Heart left ventricle (tissue), 16 donors: Measurements from ENCODE around the gene LCNL1. TPM values are rescaled to one million over a fixed set of nuclear protein-coding genes. Genes with fewer than 3 reads are reported as not detected.
"Not testable (repeated sequence)": the region's sequence is repeated elsewhere in the genome, so short reads cannot be mapped to it uniquely, and the experiment has no call there.

ENCODE experiments used
- ATAC-seq, 4 donors: fragments of 200-7000 bp; cut with Tn5 transposase; one replicate each; pipeline ENCODE4 v1.9.1; 2020 to 2022; ENCODE audit warnings: moderate library complexity in 4 of 4, mild to moderate bottlenecking in 3 of 4, moderate number of reproducible peaks in 1 of 4
- DNase-seq, 5 donors: peaks; one replicate each; pipeline ENCODE4 v3.0.0-alpha.2; 2020
- H3K27ac ChIP-seq, 12 donors: fragments of 200-600 bp; sonication (generic) in 4 of 12; one replicate each; pipeline versions ENCODE4 v1.5.0 to v1.8.0; 2016 to 2022; ENCODE audit warnings: mild to moderate bottlenecking in 2 of 12
- H3K27me3 ChIP-seq, 9 donors: fragments of 200-600 bp; sonication (generic) in 2 of 9; one replicate each; pipeline versions ENCODE4 v1.5.1 to v1.8.0; 2016 to 2022; ENCODE audit warnings: mild to moderate bottlenecking in 3 of 9
- H3K36me3 ChIP-seq, 9 donors: fragments of 200-600 bp; sonication (generic) in 2 of 9; one replicate each; pipeline versions ENCODE4 v1.5.0 to v1.8.0; 2018 to 2022; ENCODE audit warnings: mild to moderate bottlenecking in 2 of 9
- H3K4me1 ChIP-seq, 12 donors: fragments of 200-600 bp; sonication (generic) in 4 of 12; one replicate each; pipeline versions ENCODE4 v1.5.0 to v1.8.0; 2016 to 2022; ENCODE audit warnings: mild to moderate bottlenecking in 3 of 12
- H3K4me3 ChIP-seq, 12 donors: fragments of 200-600 bp; sonication (generic) in 4 of 12; one replicate each; pipeline versions ENCODE4 v1.5.0 to v1.8.0; 2017 to 2022; ENCODE audit warnings: mild to moderate bottlenecking in 9 of 12, moderate library complexity in 4 of 12
- H3K9me3 ChIP-seq, 12 donors: fragments of 200-600 bp; sonication (generic) in 4 of 12; one replicate each; pipeline versions ENCODE4 v1.5.0 to v1.8.0; 2016 to 2022; ENCODE audit warnings: mild to moderate bottlenecking in 1 of 12
- POLR2A ChIP-seq, 2 donors: fragments of 450-650 bp; IDR thresholded peaks; one replicate each; pipeline ENCODE4 v1.6.1; 2017; ENCODE audit warnings: antibody characterized with exemption in 2 of 2, mild to moderate bottlenecking in 2 of 2, moderate library complexity in 2 of 2
- WGBS, 4 donors: extraction: QIAGEN DNeasy Blood & Tissue Kit in 2 of 4; methylation state at CpG; one replicate each; pipeline versions ENCODE4 v1.1.5 to v1.1.7; 2013 to 2018; 5-methylcytosine and 5-hydroxymethylcytosine counted together
- intact Hi-C, 10 donors: fragments of 100-400 bp; cut with DNase I; formaldehyde crosslinking; loops; one replicate each; pipeline versions ENCODE4 v1.11.1 to v1.14.2; 2022
- polyA plus RNA-seq, 2 donors: library from polyadenylated mRNA; stranded (reverse); fragments of 200-250 nt; gene quantifications; one replicate each; pipeline ENCODE4 v1.2.3, GENCODE V29; 2013
- total RNA-seq, 9 donors: library from RNA; depleted of rRNA in 2 of 9; stranded (reverse); fragments of >200 nt in 2 of 9; fragmentation: NEBNext Ultra II Directional in 3 of 9; extraction: Animal tissue kit (Norgen Biotek cat#: 25700) in 3 of 9; gene quantifications; one replicate each; pipeline versions ENCODE4 v1.1.0 to v1.2.4, GENCODE V29; 2016 to 2023
- TF ChIP-seq, protein P1 (sequence below), 12 donors: fragments of 200-600 bp; sonication (generic) in 4 of 12; IDR thresholded peaks; one replicate each; pipeline versions ENCODE4 v1.5.0 to v1.8.0; 2018 to 2022; ENCODE audit warnings: antibody characterized with exemption in 12 of 12, mild to moderate bottlenecking in 5 of 12
- donor health status: ischemic (EF 13 %, LVEDD 7.1; RV severe dilation, severe dysfunction).
- donor health status: healthy with polysubstance abuse.
- donor health status: DM: no; HTN: yes; CAD: no.
- donor health status: DM: no; HTN: no; CAD: no.
- donor health status: ischemic (EF 25% LVEDD 6.9; RV normal size, moderate dysfunction).
- donor health status: ischemic (EF 25% LVEDD 5.7; RV mildly dilated, moderate dysfunction).
- donor health status: healthy.
- donor health status: DM: yes; HTN: yes; CAD: no.
- donor health status: ischemic (EF 35%, LVEDD 5.7; RV mildly dilated, moderate dysfunction).
- donor health status: nonischemic (EF 11% LVEDD 7.7; RV severe dilation, severe dysfunction).
- donor health status: DM: yes; HTN: yes; CAD: no.
- donor health status: PGD.
- donor health status: ischemic (EF 29% LVEDD 5.4; RV normal size, mild dysfunction).
- donor health status: nonischemic (EF 23%, LVEDD 6.1; RV moderate dilation, normal function).

Gene LCNL1
- total and polyA plus RNA-seq, 11 donors, result 0.14 to 14.9 (median 2.7) TPM

DNA sequence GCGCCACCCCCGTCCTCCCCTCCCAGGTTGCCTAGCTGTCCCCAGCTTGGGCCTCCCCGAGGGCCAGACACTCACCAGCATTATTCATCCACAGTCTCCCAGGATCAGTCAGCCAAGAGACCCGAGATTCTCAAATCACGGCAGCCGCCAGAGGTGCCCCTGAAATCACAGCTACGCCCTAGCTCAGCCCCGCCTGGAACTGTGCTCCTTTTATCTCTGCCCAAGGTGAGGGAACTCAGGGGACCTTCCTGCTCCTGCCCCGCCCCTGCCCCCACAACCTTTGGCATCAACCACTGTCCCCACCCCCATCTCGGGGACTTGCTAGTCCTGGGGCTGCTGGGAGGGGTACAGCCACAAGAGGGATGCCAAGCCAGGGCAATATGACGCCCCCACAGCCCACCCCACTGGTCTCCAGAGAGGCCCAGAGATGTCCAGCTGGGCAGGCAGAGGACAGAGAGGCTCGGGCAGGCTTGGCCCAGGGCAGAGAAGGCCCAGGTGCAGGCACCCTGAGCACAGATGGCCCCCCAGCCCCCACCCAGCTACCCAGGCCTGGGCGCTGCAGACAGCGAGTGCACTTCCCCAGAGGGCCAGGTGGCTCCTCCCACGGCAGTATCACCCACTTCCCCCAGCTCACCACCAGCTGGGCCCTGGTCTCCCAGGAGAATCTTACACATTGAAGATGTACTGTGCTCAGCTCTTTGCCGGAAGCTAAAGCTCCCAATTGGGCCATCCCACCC is 49.3 kb downstream of the LCNL1 start, which contains the start of gene FUT7:
FUT7 (minus strand) TSS at position 185 of the 737 bp plus-strand sequence; CDS start at position 88, 97 bp downstream.
- H3K36me3 ChIP-seq, result peaks cover 0 to 1% (median 0%) of the 10 kb centered on the region in 9 donors
- H3K4me1 ChIP-seq, result peaks cover 8 to 74% (median 29%) of the 10 kb centered on the region in 12 donors
- H3K27me3 ChIP-seq, result no peaks in the 10 kb centered on the region
- 66 to 73% (median 71%) methylated on average over 9 to 16 of the region's 16 CpGs for WGBS, 4 donors
- intact Hi-C loops, result loop anchor here in 3 of 10 donors (5.0 to 10.0 kb wide), 2 partner anchors 85 to 187 kb away; partner anchors contain the start of genes AJM1 (in 2 of the 3), PHPT1 (in 2 of the 3) and C8G (in 1 of the 3)
- ATAC-seq, result no peak
- no peak for TF ChIP-seq POLR2A (IDR thresholded peaks at IDR 0.05)
- TF ChIP-seq, protein P1, sequence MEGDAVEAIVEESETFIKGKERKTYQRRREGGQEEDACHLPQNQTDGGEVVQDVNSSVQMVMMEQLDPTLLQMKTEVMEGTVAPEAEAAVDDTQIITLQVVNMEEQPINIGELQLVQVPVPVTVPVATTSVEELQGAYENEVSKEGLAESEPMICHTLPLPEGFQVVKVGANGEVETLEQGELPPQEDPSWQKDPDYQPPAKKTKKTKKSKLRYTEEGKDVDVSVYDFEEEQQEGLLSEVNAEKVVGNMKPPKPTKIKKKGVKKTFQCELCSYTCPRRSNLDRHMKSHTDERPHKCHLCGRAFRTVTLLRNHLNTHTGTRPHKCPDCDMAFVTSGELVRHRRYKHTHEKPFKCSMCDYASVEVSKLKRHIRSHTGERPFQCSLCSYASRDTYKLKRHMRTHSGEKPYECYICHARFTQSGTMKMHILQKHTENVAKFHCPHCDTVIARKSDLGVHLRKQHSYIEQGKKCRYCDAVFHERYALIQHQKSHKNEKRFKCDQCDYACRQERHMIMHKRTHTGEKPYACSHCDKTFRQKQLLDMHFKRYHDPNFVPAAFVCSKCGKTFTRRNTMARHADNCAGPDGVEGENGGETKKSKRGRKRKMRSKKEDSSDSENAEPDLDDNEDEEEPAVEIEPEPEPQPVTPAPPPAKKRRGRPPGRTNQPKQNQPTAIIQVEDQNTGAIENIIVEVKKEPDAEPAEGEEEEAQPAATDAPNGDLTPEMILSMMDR (IDR thresholded peaks at IDR 0.05), result no peak
- H3K27ac ChIP-seq, result peak within 1 kb of the TSS in 4 of 12 donors; percentile 3 to 87 (median 21)
- DNase-seq, result no peak
- H3K4me3 ChIP-seq, result peak within 1 kb of the TSS in 4 of 12 donors; percentile 3 to 65 (median 22)
- H3K9me3 ChIP-seq, result no peaks in the 10 kb centered on the region

DNA sequence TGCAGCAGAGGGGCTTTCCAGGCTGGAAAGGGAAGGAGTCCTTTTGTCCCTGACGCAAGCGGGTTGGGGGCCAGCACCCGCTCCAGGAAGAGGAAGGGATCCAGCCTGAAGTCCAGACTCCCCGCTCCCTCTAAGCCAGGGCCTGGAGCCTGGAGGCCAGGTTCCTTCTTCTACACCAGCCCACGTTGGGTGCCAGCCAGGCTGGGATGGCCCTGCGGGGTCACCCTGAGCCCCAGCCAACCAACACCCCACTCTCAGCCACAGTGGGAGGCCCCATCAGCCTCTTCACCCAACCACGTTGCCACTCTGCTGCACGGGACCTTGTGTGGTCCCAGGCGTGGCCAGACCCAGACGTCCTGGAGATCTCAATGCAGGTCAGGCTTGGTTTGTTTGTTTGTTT is 50.1 kb downstream of the LCNL1 start:
- intact Hi-C loops, result loop anchor here in 3 of 10 donors (5.0 to 10.0 kb wide), 2 partner anchors 86 to 188 kb away; partner anchors contain the start of genes AJM1 (in 2 of the 3), PHPT1 (in 2 of the 3) and C8G (in 1 of the 3)
- Histone ChIP-seq H3K27me3 (no peaks in the 10 kb centered on the region), H3K36me3 (peaks cover 0 to 9% (median 5%) of the 10 kb centered on the region in 9 donors), H3K4me3 (peak overlapping the region in 9 of 12 donors; percentile 2 to 65 (median 17)), H3K4me1 (peaks cover 8 to 68% (median 23%) of the 10 kb centered on the region in 12 donors), H3K9me3 (no peaks in the 10 kb centered on the region), H3K27ac (peak overlapping the region in 3 of 12 donors; percentile 3 to 87 (median 33))
- DNase-seq (peak; percentile 58 to 87 (median 73)), ATAC-seq (peak in 2 of 4 donors; percentile 31 to 36)
- TF ChIP-seq, protein P1 (IDR thresholded peaks at IDR 0.05), result no peak
- TF ChIP-seq POLR2A (IDR thresholded peaks at IDR 0.05), result no peak
- 80 to 94% (median 86%) methylated on average over 7 to 10 of the region's 10 CpGs for WGBS, 4 donors

DNA sequence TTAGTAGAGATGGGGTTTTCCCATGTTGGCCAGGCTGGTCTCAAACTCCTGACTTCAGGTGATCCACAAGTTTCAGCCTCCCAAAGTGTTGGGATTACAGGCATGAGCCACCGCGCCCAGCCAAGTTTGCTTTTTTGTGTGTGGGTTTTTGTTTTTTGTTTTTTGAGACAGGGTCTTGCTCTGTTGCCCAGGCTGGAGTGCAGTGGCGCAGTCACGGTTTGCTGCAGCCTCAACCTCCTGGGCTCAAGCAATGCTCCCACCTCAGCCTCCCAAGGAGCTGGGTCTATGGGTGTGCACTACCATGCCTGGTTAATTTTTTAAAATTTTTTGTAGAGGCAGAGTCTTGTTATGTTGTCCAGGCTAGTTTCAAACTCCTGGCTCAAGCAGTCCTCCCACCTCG is 50.7 kb downstream of the LCNL1 start:
- peak overlapping the region in 9 of 12 donors; percentile 2 to 65 (median 17) for H3K4me3 ChIP-seq
- DNase-seq, H3K9me3 ChIP-seq, ATAC-seq, H3K27me3 ChIP-seq: not testable (repeated sequence)
- intact Hi-C loops, result loop anchor here in 3 of 10 donors (5.0 to 10.0 kb wide), 2 partner anchors 86 to 189 kb away; partner anchors contain the start of genes AJM1 (in 2 of the 3), PHPT1 (in 2 of the 3) and C8G (in 1 of the 3)
- WGBS, 4 donors, result 91 to 98% (median 94%) methylated on average over 5 of the region's 5 CpGs
- peaks cover 0 to 15% (median 6%) of the 10 kb centered on the region in 9 donors for H3K36me3 ChIP-seq
- peaks cover 8 to 66% (median 22%) of the 10 kb centered on the region in 12 donors for H3K4me1 ChIP-seq
- peak overlapping the region in 1 of 12 donors; percentile 87 for H3K27ac ChIP-seq

DNA sequence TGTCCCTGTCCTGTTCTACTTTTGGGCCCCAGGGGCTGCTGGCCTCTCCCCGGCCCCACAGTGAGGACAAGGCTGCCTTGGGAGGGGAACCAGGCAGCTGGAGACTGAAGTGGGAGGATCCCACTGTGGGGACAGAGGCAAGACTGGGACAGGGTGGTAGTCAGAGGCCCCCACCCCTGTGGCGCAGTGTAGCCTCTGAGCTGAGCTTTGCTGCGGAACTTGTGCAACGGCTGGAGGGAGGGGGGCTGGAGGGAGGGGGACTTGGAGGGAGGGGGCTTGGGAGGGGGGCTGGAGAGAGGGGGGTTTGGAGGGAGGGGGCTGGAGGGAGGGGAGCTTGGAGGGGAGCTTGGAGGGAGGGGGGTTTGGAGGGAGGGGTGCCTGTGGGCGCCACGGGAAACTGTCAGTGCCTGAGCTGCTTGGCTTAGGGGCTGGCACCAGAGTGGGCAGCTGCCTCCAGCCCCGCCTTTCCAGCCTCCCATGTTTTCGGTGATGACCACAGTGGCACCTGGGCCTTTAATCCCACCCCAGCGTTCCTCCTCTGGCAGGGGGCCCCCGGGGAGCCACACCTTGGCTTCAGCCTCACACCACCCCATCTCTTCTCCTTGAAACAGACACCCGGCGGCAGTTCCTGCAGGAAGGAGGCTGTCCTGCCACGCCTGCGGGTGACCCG is 51.4 kb downstream of the LCNL1 start:
- intact Hi-C loops, result loop anchor here in 9 of 10 donors (2.0 to 10.0 kb wide), 7 partner anchors 85 to 247 kb away; partner anchors contain the start of genes AJM1 (in 2 of the 9), C8G (in 2 of the 9), PHPT1 (in 2 of the 9) and FBXW5 (in 1 of the 9)
- WGBS, 4 donors, result 45 to 64% (median 58%) methylated on average over 11 to 15 of the region's 15 CpGs
- H3K4me1 ChIP-seq, result peaks cover 3 to 59% (median 15%) of the 10 kb centered on the region in 12 donors

More for the DNA sequence above, 51.4 kb downstream of the LCNL1 start:
- Histone ChIP-seq H3K27me3 (no peaks in the 10 kb centered on the region), H3K36me3 (peaks cover 0 to 22% (median 13%) of the 10 kb centered on the region in 9 donors), H3K9me3 (no peaks in the 10 kb centered on the region), H3K27ac (peak overlapping the region in 1 of 12 donors; percentile 87), H3K4me3 (peak overlapping the region in 7 of 12 donors; percentile 11 to 65 (median 17))
- TF ChIP-seq POLR2A (IDR thresholded peaks at IDR 0.05), result no peak
- TF ChIP-seq, protein P1 (IDR thresholded peaks at IDR 0.05), result no peak
- peak in 1 of 5 donors; percentile 61 for DNase-seq
- no peak for ATAC-seq
